SH-SY5Y (cell line): ENCODE measurements around the gene HOXA7.

Experiments used
- GATA2 ChIP-seq: IDR thresholded peaks from 2 replicates; pipeline ENCODE4 v1.6.1; 2011; ENCODE audit warnings: mild to moderate bottlenecking, low read depth, low read length
- GATA3 ChIP-seq: IDR thresholded peaks from 2 replicates; pipeline ENCODE4 v1.6.1; 2011; ENCODE audit warnings: low read depth, mild to moderate bottlenecking, low read length, moderate library complexity

DNA sequence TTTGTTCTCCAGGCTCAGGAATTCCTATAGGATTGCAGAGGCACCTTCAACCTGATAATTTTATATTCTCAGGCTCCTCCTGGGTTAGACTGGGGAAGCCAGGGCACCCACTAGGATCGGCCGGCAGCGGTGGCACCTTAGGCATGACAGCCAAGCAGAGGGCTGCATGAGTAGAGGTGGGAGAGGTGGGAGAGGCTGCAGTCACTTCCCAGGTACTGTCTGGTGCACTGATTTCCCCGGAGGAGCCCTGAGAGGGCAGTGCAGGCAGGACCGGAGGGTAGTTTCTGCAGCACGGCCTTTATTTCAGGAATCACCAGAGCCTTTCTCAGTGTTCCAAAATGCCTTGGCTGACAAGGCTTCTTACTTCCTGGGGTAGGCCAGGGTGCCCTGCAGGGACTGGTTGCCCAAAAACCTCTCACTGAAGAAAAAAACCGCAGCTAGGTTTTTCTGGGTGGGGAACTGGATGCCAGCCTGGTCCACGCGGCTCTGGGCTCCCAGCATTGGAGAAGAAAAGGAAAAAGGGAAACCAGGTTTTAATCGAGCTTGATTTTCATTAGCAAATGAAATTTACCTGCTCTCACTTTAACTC, 47.0 kb upstream of the HOXA7 start:
- TF ChIP-seq GATA3, result no peak
- TF ChIP-seq GATA2, result no peak
